ENCODE measurements around the gene CAP1.

CAP1 gene

DNA sequence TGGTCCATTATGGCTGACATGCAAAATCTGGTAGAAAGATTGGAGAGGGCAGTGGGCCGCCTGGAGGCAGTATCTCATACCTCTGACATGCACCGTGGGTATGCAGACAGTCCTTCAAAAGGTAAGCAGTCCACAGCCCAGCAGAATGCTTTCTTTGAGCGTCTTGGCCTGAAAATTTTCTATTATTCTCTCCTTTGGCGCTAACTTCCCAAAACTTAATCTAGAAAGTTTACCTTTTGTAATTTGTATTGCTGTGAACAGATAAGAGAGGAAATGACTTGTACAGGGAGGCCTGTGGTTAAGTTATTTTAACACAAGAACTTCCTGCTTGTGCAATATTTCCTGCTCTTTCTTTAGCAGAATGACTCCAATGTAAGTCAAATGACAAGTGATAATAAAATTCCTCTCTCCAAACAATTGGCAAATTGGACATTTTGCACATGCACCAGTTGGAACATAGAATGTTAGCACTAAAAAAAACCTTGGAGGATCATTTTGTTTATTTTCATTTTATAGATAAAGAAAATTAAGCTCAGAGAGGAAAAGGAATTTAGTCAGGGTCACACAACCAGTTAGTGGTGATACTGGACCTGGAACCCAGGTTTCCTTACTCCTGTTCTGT lies 18.9 kb downstream of the CAP1 start:
- no peak for DNase-seq

DNA sequence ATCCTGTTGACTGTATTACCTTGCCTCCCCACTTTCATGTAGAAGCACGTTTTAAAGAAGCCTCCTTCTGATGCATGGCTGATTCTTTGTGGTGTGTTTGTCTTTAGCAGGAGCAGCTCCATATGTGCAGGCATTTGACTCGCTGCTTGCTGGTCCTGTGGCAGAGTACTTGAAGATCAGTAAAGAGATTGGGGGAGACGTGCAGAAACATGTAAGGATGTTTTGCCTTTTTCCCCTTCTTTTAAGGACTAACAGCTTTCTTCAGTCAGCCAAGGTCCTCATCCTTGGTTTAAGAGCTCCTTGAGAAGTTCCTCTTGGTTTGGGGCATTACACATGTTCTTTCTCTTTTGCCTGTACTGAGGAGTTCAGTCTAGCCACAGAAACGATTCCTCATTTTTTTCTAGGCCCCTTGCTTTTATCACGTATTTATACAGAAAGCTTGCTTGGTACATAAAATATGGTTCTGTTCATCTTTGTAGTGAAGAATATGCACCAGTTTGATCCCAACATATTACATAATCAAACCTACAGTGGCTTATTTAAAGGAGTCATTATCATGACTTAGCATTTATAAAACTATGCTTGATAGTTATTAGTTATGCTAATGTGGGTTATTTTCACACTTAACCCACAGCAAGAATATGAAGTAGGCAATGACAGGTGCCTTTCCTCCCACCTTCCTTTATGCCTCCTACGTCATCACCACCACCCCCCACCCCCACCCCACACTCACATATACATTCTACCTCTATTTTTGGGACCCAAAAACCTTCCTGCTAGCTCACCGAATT lies 19.6 kb downstream of the CAP1 start:
- no peak for DNase-seq

DNA sequence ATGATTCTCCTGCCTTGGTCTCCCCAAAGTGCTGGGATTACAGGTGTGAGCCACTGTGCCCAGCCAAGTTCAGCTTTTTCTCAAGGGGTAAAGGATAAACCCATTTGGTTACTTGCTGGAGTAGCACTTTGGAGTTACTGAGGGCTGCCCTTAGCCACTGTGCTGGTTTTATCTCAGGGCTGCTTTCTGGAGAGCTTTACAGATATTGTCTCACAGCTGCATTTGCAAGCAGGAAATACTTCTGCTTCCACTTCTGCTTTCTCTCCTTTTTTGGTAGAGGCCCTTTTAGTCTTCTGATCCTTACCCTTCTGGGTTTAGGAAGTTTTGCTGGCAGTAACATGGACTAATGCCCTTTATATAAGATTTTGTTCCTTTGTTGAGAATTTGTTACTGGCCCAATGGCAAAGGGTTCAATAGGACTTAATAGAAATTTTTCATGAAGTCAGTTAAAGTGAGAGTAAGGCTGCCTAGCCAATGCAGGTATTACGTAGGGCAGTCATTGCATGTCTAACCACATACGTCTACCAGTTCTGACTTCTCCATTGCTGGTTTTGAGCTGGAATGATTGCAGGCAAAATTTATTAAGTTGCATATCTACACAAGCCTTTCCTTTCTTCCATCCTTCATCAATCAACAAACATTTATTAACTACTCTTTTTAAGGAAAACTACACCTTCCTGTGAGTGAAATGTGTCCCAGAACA lies 24.4 kb downstream of the CAP1 start:
- no peak for DNase-seq

DNA sequence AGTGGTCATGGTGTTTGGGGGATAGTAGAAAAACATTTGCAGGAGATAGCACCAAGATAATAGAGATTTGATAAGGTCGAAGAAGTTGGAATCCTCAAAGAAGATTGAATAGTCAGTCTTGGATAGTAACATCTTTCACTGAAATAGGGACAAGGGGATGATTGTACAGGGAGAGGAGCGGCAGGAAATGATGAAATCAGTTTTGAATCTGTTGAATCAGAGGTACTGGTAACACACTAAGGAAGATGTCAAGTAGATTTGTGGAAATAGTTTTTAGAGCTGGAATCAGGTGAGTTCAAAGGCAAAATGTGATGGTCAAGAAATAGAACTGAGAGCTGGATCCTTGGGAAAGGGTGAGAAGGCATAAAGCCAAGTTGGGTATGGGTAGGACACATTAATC lies 26.5 kb downstream of the CAP1 start:
- no peak for DNase-seq

DNA sequence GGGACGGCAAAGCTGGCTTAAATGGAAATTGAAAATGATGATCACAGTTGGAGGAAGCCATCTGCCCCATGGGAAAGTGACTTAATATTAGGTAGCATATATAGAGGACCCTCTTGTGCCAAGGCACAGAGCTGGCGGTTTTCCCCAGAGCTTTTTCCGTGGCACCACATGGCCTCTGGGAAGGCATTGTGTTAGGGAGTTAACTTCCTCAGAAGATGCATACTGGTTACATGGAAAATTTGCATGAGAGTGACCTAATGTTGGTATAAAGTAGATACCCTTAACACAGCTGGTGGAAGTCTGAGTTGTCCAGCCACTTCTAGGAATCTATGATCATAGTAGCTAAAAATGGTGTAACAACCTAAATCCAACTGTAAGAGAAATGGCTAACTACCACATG lies 27.3 kb downstream of the CAP1 start:
- DNase-seq, result no peak

DNA sequence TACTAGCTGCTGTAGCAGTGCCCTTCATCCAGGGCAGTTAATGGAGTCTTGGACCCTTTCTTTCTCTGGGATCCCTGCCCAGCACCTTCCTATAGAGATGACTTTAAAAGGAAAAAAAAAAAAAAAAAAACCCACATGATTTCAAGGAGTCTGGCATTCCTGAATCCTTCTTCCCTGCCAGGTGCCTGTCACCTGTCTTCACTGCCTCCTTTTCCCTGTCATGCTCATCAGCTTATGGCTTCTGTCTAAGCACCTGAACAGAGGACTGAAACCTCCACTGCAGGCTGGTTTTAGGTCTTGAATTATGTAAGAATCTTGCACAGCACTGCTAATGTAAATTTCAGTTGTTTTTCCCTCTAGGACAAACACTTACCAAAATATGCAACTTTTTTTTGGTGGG lies 31.6 kb downstream of the CAP1 start:
- DNase-seq, result no peak

DNA sequence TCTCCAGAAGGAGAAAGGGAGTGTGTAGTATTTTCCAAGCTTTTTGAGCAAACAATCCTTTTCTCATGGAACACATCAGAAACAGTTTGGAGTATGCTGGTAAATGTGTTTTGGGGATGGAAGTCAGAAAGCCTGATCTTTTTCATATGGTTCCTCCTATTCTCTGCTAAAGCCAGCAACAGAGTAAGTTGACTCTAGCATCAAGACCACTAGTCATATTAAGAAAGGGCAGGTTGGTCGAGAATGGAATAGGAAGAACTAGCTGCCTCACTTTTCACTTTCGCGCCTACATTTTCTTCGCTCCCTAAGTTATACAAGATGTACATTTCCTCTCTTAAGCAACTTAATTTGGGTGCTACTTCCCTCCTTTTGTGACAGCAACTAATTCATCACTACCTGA lies 32.5 kb downstream of the CAP1 start:
- DNase-seq, result no peak

DNA sequence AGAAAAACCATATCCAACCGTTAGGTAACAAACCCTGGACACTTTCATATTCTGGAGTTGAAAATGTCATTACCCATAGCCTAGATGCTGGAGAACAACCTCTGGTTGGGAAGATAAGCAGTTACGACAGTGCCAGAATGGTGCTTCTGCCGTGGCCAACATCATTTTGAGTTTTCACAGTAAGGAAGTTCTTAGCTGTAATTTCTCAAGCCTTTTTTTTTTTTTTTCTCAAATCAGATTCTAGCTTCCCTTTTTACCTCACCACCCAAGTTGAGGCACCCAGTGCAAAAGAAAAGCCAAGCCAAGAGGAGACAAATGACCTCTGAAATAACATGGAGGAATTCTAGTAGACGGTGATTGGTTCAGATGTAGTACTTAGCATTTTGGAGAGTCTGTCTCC lies 34.7 kb downstream of the CAP1 start:
- no peak for DNase-seq

DNA sequence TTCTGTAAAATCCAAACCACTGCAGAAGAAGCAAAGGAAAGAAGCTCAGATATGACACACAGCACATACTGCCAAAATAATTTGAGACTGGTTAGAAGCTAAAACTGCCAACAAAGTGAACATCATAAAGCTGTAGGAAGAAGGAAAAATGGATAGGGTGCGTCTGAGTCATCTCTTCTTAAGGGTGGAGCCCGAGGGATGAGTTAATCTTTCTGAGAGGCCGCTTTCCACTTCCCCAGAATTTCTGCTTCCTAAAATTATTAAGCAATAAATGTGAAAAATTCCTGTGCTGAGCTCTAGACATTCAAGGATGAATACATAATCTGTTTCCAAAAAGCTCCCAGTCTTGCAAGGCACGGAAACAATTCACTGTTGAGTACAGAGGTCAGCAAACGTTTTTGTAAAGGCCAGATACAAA lies 36.4 kb downstream of the CAP1 start:
- no peak for DNase-seq

DNA sequence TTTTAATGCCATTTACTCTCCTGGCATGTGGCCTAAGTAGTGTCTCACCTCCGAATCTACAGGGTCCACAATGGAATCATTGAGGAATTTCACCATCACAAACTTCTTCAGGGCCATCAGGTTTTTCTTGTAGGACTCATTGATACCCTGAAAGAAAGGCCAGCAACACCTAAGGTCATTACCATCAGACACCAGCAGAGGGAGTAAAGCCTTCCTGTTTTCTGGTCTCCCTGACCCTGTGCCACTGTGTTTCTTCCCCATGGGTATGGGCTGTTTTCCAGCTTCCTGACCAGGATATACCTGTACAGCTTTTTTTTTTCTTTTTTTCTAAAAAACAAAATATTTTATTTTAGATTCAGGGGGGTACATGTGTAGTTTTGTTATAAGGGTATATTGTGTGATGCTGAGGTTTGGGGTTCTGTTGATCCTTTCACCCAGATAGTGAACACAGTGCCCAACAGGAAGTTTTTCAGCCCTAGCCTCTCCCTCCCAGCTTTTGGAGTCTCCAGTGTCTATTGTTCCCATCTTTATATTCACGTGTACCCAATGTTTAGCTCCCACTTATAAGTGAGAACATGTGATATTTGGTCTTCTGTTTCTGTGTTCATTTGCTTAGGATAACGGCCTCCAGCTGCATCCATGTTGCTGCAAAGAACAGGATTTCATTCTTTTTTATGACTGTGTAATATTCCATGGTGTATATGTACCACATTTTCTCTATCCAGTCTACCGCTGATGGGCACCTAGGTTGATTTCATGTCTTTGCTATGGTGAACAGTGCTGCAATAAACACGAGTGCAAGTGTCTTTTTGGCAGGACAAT lies 38.2 kb downstream of the CAP1 start:
- DNase-seq, result peak; percentile 51

DNA sequence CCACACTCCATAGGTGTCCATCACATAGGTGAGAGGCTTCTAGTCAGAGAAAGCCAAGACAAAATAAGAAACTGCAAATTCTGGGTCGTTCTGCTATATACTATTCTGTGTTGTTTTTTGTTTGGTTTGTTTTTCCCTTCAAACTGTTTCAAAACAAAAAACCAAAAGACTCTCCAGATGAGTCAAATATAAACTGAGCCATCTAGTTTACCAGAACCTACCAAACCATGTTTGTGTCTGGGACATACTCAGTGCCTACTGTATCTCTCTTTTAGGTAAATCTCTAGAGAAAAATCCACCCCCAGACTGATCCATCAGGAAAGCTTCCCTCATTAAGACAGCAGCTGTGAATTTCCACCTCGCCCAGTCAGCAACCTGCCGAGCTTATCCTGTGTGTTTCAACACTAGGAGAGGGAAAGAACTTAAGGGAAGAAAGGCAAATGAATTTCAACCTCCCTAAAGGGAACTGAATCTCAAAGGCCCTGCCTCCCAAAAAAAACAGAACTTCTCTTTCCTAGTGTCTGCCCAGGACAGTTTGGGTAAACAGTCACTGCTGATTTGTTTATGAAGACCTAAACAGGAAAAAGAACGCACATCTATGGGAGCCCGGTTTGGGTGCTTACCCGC lies 39.4 kb downstream of the CAP1 start:
- DNase-seq, result no peak

DNA sequence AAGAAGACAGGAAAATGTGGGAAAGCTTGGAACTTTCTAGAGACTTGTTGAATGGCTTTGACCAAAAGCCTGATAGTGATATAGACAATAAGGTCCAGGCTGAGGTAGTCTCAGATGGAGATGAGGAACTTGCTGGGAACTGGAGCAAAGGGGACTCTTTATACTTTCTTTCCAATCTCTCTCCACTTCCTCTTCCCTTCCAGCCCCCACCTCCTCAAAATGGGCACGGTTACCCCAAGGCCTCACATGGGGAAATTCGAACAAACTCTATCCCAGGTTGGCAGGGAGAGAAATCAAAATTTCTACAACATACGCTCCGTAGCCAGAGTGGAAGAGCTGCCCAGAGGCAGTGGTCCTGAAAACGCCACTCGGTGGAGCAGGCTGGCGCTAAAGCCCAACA lies 41.3 kb downstream of the CAP1 start:
- DNase-seq, result no peak

DNA sequence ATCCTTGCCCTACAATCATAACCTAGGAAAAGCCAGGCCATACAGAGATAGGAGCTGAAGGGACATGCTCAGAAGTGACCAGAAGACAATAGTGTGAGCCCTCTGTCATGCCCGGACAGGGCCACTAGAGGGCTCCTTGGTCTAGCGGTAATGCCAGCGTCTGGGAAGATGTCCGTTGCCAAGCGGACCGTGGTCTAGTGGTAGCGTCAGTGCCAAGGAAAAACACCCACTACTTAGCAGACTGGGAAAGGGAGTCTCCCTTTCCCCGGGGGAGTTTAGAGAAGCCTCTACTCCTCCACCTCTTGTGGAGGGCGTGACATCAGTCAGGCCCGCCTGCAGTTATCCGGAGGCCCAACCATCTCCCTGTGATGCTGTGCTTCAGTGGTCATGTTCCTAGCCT lies 44.2 kb downstream of the CAP1 start:
- peak; percentile 46 for DNase-seq

DNA sequence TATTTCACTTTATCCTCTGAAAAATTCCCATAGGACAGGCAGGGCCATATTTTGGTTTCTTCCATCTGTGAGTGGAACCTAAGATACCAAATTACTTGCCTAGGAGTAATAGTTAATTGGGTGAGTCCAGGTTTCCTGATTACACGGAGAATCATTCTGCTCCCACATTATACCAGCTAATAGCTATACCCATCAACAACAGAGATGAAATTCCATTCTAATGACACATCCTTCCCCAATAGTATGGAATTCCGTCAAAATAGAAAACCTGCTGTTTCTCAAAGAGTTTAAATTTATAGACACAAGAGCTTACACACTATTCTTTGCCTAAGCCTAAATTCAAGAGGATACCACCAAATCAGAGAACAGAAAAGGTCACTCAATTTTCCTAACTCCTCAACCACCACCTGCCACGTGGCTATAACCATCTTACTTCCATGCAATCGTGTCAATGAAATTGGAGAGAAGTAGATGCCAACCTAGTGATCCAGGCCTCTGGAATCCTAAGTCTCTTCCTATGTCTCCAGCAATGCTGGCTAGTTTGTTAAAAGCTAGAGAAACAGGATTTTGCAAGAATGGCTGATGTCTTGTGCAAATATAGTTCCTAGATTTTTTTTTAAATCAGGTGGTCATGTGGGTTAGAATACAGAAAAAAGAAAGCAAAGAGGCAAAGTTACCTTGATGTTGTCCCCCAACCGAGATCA lies 50.3 kb downstream of the CAP1 start:
- no peak for DNase-seq

DNA sequence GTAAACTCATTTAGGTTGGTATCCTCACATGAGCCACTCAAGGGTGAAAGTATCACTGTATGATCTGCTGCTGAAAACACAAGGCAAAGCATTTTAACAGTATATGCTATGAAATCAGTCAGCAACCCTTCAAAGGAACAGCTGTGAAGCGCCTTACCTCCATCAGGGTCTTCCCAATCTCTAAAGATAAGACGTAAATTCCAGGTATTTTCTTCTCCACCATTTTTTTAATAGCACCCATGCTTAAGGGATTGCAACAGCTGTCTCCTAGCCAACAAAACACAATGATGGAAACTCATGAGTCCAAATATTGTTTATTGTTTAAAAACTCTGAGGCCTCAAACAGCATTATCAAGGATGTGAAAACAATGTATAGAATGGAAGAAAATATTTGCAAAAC lies 51.7 kb downstream of the CAP1 start:
- no peak for DNase-seq

DNA sequence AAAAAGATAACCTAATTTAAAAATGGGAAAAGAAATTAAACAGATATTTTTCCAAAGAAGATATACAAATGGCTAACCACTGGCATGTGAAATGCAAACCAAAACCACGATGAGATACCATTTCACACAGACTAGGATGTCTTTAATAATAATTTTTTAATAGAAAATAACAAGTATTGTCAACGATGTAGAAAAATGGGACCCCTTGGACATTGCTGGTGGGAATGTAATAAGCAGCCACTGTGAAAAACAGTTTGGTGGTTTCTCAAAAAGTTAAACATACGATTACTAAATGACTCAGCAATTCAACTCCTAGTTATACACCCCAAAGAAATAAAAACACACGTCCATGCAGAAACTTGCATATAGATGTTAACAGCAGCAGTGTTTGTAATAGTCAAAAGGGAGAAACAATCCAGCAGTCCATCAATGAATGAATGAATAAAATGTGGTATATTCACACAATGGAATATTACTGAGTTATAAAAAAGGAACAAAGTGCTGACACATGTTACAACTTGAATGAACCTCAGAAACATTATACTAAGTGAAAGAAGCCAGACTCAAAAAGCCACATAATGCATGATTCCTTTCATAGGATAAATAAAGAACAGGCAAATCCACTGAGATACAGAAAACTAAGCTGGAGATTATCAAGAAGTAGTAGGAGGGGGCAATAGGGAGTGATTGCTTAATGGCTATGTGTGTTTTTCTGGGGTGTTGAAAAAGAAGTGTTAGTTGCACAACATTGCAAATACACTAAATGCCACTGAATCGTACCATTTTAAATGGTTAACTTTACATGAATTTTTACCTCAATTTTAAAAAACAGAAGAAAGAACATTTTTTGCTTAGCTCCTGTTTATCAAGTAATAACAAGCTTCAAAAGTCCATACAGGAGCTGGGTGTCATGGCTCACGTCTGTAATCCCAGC lies 52.4 kb downstream of the CAP1 start:
- no peak for DNase-seq

DNA sequence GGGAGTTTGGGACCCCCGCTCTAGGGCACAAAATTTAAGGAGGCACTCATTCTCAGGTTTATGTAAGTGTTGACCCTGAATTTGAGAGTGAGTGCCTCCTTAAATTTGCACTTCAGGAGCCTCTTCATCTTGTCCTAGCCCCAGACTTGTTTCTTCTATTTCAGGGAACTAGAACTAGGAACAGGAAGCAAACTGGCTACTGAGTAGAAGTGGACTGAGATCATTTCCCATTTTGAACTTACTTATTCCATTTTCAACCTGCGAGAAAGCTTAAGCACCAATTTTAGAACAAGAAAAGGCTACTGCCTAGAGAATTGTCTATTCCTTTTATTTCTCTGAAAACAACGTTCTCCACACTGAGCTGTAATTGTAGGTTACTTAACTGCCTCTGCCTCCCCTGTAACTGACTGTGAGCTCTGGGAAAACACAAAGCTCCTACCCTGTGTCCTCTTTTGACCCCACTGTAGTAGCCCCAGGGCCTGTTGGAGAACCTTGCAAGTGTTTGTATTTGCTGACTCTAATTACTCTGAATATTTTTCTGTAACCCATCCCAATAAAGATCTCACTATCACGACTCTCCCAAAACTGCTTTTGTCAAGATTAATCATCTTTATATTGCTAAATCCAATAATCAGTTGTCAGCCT lies 54.1 kb downstream of the CAP1 start:
- DNase-seq, result no peak

DNA sequence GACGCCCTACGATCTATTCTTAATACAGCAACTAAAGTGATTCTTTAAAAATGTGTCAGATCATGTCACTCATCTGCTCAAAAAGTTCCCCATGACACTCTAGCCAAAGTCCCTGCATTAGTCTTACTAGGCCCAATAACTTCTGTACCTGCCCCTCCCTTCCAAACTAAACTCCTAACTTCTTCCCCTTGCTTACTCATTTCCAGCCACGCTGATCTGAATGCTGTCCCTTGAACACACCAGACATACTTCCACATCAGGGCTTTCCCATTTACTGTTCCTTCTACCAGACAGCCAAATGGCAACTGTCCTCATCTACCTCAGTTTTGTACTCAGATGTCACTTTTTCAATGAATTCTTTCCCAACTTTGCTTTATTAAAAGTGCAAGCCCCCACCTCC lies 55.3 kb downstream of the CAP1 start:
- DNase-seq, result no peak

DNA sequence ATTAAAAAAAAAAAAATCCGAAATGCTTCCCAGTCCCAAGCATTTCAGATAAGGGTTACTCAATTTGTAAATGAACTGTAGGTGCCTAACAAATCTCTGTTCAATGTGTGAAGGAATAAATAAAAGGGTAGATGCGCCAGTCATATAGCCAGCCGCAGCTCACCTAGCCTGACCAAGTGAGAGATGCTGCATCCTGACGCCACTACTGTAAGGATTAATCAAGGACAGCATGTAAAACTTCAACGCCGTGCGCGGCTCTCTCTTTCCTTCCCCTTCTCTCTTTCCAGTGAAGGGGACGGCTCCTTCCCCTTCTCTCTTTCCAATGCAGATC lies 56.1 kb downstream of the CAP1 start:
- no peak for DNase-seq

DNA sequence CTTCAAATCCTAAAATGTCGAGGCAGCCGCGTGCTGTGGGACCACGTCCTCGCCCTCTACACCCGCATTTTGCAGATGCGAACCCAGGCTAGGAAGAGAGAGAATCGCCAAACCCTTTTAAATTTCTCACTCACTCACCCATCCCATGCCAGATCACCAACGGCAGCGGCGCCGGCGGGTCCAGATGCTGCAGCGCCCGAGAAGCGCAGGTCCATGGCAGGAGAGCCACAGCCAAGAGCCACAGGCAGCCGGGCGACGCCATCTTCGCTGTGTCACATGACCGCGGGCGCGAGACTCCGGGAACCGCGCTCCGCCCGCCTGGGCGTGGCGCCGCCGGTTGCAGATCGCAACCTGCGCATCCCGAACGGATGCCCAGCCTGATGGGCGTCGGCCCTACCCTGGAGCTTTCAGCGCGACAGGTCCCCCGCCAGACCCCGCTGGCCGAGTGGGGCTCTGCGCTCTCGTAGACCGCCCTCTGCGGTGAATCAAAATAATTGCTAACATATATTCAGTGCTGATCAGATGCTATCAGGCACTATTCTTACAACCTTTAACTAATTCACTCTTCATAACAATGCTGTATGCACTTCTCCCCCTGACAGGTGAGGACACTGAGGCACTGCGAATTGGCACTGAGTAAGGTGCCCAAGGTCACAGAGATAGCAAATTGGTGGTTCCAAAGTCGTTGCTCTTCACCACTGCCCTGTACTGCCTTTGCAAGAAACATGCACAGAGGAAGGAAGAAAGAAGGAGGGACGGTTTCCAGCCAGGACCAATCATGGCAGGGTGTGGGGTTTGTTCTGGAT lies 56.7 kb downstream of the CAP1 start, which contains the start of gene PPT1:
Gene PPT1 (minus strand): TSS at position 276 of the 806 bp plus-strand sequence. CDS start 14 bp downstream, at position 262.
- peak; percentile 91 for DNase-seq
